ENCODE measurements around the gene CPE.

CPE gene

GRCh38 chr4:165403637-165404036 lies 24.8 kb downstream of the CPE start:
- Histone ChIP-seq H3K9me3 (ENCODE audit: control insufficient read depth, insufficient read depth, low read length) (no peaks in the 10 kb centered on the region), H3K4me1 (ENCODE audit: control insufficient read depth, low read length) (no peaks in the 10 kb centered on the region), H3K27ac (ENCODE audit: low read depth, low read length) (no peak overlapping the region), H3K79me2 (ENCODE audit: control insufficient read depth, low read length) (no peaks in the 10 kb centered on the region), H3K4me3 (ENCODE audit: low read length) (no peak overlapping the region), H3K36me3 (ENCODE audit: control insufficient read depth, low read length) (no peaks in the 10 kb centered on the region), H3K27me3 (ENCODE audit: control insufficient read depth, low read length) (0 out of 2 replicates have a peak, but pooled peaks cover 3% of the 10 kb centered on the region), H3F3A (ENCODE audit: control insufficient read depth, insufficient read depth) (no peaks in the 10 kb centered on the region), H3K4me2 (ENCODE audit: low read length) (no peak overlapping the region), H3K9me2 (replicated peaks; ENCODE audit: control insufficient read depth, low read length) (no peaks in the 10 kb centered on the region; the same call in 1 of the 2 replicates), H4K20me1 (ENCODE audit: control insufficient read depth, insufficient read depth, low read depth, low read length) (no peaks in the 10 kb centered on the region)
- no peak for TF ChIP-seq EZH2phosphoT487 (IDR thresholded peaks at IDR 0.05; ENCODE audit: borderline replicate concordance, low read length)
- no peak for TF ChIP-seq CTCF (IDR thresholded peaks at IDR 0.05; ENCODE audit: low read depth, low read length, poor library complexity, severe bottlenecking)

GRCh38 chr4:165404080-165404479 lies 25.3 kb downstream of the CPE start:
- no peak overlapping the region for H3K4me3 ChIP-seq (ENCODE audit: low read length)
- TF ChIP-seq CTCF (IDR thresholded peaks at IDR 0.05; ENCODE audit: low read depth, low read length, poor library complexity, severe bottlenecking), result no peak
- no peak for TF ChIP-seq EZH2phosphoT487 (IDR thresholded peaks at IDR 0.05; ENCODE audit: borderline replicate concordance, low read length)
- H3K79me2 ChIP-seq (ENCODE audit: control insufficient read depth, low read length), result no peaks in the 10 kb centered on the region
- 0 out of 2 replicates have a peak, but pooled peaks cover 3% of the 10 kb centered on the region for H3K27me3 ChIP-seq (ENCODE audit: control insufficient read depth, low read length)
- H3K4me1 ChIP-seq (ENCODE audit: control insufficient read depth, low read length), result no peaks in the 10 kb centered on the region
- no peak overlapping the region for H3K27ac ChIP-seq (ENCODE audit: low read depth, low read length)
- no peak overlapping the region for H3K4me2 ChIP-seq (ENCODE audit: low read length)
- no peaks in the 10 kb centered on the region for H3F3A ChIP-seq (ENCODE audit: control insufficient read depth, insufficient read depth)
- H3K9me3 ChIP-seq (ENCODE audit: control insufficient read depth, insufficient read depth, low read length), result no peaks in the 10 kb centered on the region
- H4K20me1 ChIP-seq (ENCODE audit: control insufficient read depth, insufficient read depth, low read depth, low read length), result no peaks in the 10 kb centered on the region
- H3K9me2 ChIP-seq (replicated peaks; ENCODE audit: control insufficient read depth, low read length), result no peaks in the 10 kb centered on the region; the same call in 1 of the 2 replicates
- H3K36me3 ChIP-seq (ENCODE audit: control insufficient read depth, low read length), result no peaks in the 10 kb centered on the region

GRCh38 chr4:165404696-165405095 lies 25.9 kb downstream of the CPE start:
- no peaks in the 10 kb centered on the region for H3K4me1 ChIP-seq (ENCODE audit: control insufficient read depth, low read length)

More at GRCh38 chr4:165404696-165405095, 25.9 kb downstream of the CPE start:
- Histone ChIP-seq H3K27me3 (ENCODE audit: control insufficient read depth, low read length) (0 out of 2 replicates have a peak, but pooled peaks cover under 1% of the 10 kb centered on the region), H3F3A (ENCODE audit: control insufficient read depth, insufficient read depth) (no peaks in the 10 kb centered on the region), H3K36me3 (ENCODE audit: control insufficient read depth, low read length) (no peaks in the 10 kb centered on the region), H3K4me2 (ENCODE audit: low read length) (no peak overlapping the region), H3K9me2 (replicated peaks; ENCODE audit: control insufficient read depth, low read length) (no peaks in the 10 kb centered on the region; the same call in 1 of the 2 replicates), H4K20me1 (ENCODE audit: control insufficient read depth, insufficient read depth, low read depth, low read length) (no peaks in the 10 kb centered on the region), H3K4me3 (ENCODE audit: low read length) (no peak overlapping the region), H3K27ac (ENCODE audit: low read depth, low read length) (no peak overlapping the region), H3K9me3 (ENCODE audit: control insufficient read depth, insufficient read depth, low read length) (no peaks in the 10 kb centered on the region), H3K79me2 (ENCODE audit: control insufficient read depth, low read length) (no peaks in the 10 kb centered on the region)
- TF ChIP-seq CTCF (IDR thresholded peaks at IDR 0.05; ENCODE audit: low read depth, low read length, poor library complexity, severe bottlenecking) (no peak), EZH2phosphoT487 (IDR thresholded peaks at IDR 0.05; ENCODE audit: borderline replicate concordance, low read length) (no peak)
